ENCODE measurements around the gene DISP1.
"Not testable (repeated sequence)": the region's sequence is repeated elsewhere in the genome, so short reads cannot be mapped to it uniquely, and the experiment has no call there.

DISP1 gene

GRCh38 chr1:222792744-222793143 lies 22.1 kb upstream of the DISP1 start:
- no peak for DNase-seq (ENCODE audit: low read depth)

GRCh38 chr1:222794656-222795474 lies 20.0 kb upstream of the DISP1 start:
- no peak for DNase-seq (ENCODE audit: low read depth)

GRCh38 chr1:222798116-222798515 lies 16.7 kb upstream of the DISP1 start:
- no peak for DNase-seq (ENCODE audit: low read depth)

GRCh38 chr1:222798975-222799374 lies 15.9 kb upstream of the DISP1 start:
- DNase-seq (ENCODE audit: low read depth) = no peak

- DNase-seq (ENCODE audit: low read depth) = no peak
Observed at GRCh38 chr1:222801067-222801466, 13.8 kb upstream of the DISP1 start.

- DNase-seq (ENCODE audit: low read depth) = no peak
Observed at GRCh38 chr1:222811671-222812070, 3.2 kb upstream of the DISP1 start.

- DNase-seq (ENCODE audit: low read depth) = no peak
Observed at GRCh38 chr1:222813866-222814535, 838 bp upstream of the DISP1 start.

- no peak for DNase-seq (ENCODE audit: low read depth)
Observed at GRCh38 chr1:222815440-222815765, 564 bp downstream of the DISP1 start.

GRCh38 chr1:222817529-222817928 lies 2.7 kb downstream of the DISP1 start:
- DNase-seq (ENCODE audit: low read depth) = no peak

- no peak for DNase-seq (ENCODE audit: low read depth)
Observed at GRCh38 chr1:222818171-222818570, 3.3 kb downstream of the DISP1 start.

- DNase-seq (ENCODE audit: low read depth) = no peak
Observed at GRCh38 chr1:222820171-222820712, 5.4 kb downstream of the DISP1 start.

GRCh38 chr1:222821239-222821638 lies 6.4 kb downstream of the DISP1 start:
- DNase-seq (ENCODE audit: low read depth) = no peak

GRCh38 chr1:222823695-222824094 lies 8.9 kb downstream of the DISP1 start:
- no peak for DNase-seq (ENCODE audit: low read depth)

GRCh38 chr1:222824641-222825040 lies 9.8 kb downstream of the DISP1 start:
- no peak for DNase-seq (ENCODE audit: low read depth)

- no peak for DNase-seq (ENCODE audit: low read depth)
Observed at GRCh38 chr1:222828939-222829338, 14.1 kb downstream of the DISP1 start.

GRCh38 chr1:222829868-222830267 lies 15.0 kb downstream of the DISP1 start:
- DNase-seq (ENCODE audit: low read depth) = no peak

GRCh38 chr1:222833356-222833876 lies 18.6 kb downstream of the DISP1 start:
- no peak for DNase-seq (ENCODE audit: low read depth)

GRCh38 chr1:222843469-222844410 lies 28.9 kb downstream of the DISP1 start:
- DNase-seq (ENCODE audit: low read depth) = no peak

GRCh38 chr1:222844411-222844779 lies 29.6 kb downstream of the DISP1 start:
- DNase-seq (ENCODE audit: low read depth) = no peak

GRCh38 chr1:222845763-222846162 lies 30.9 kb downstream of the DISP1 start:
- no peak for DNase-seq (ENCODE audit: low read depth)

GRCh38 chr1:222850550-222850949 lies 35.7 kb downstream of the DISP1 start:
- DNase-seq (ENCODE audit: low read depth) = not testable (repeated sequence)

- DNase-seq (ENCODE audit: low read depth) = no peak
Observed at GRCh38 chr1:222852326-222852725, 37.5 kb downstream of the DISP1 start.

Measured in stimulated activated CD8-positive, alpha-beta memory T cell treated with anti-CD3 and anti-CD28 coated beads, Interleukin-15, amount 100 ng/mL, for 1 hour (primary cell).